Dedifferentiated amniotic fluid mesenchymal stem cell (primary cell): ENCODE results near the gene STXBP5L.
"Not testable (repeated sequence)": the region's sequence is repeated elsewhere in the genome, so short reads cannot be mapped to it uniquely, and the experiment has no call there.

Source experiments
- DNase-seq: peaks from one replicate; pipeline ENCODE4 v3.0.0-alpha.2; 2016; ENCODE audit errors: extremely low spot score

The STXBP5L gene

GRCh38 chr3:121018917-121019321, 110.9 kb downstream of the STXBP5L start:
- DNase-seq: no peak

DNA sequence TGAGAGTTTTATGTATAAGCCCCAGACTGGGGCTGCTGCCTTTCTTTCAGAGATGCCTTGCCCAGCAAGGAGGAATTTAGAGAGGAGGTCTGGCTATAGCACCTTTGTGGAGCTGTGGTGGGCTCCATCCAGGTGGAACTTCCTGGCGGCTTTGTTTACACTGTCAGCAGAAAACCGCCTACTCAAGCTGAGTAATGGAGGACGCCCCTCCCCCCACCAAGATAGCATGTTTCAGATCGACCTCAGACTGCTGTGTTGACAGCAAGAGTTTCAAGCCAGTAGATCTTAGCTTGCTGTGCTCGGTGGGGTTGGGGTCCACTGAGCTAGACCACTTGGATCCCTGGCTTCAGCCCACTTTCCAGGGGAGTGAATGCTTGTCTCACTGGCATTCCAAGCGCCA, 155.6 kb downstream of the STXBP5L start:
- DNase-seq: no peak

DNA sequence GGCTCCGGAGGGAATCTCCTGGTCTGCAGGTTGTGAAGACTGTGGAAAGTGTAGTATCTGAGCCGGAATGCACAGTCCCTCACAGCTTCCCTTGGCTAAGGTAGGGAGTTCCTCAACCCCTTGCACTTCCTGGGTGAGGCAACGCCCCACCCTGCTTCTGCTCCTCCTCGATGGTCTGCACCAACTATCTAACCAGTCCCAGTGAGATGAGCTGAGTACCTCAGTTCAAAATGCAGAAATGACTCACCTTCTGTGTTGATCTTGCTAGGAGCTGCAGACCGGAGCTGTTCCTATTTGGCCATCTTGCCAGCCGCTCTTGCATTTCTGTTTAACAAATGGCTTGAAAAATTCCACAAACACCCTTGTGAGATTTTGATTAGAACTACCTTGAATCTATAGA, 156.1 kb downstream of the STXBP5L start:
- DNase-seq: no peak

DNA sequence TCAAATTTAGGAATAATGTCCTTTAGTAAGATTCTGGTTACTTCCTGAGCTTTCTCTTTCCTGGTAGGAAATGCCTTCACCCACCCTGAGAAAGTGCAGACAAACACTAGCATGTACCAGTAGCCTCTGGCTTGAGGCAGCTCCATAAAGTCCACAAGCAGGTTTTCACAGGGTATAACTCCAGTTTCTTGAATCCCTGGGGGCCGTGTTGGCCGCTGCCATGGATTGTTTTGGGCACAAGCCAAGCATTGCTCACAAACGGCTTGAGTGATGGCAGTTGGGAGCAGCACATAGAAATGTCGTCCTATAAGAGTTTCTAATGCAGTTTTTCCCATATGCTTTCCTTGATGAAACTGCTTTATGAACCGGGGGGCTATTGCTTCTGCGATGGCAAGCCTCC, 164.1 kb downstream of the STXBP5L start:
- DNase-seq: no peak

- DNase-seq: no peak
Observed at GRCh38 chr3:121073011-121073410, 165.0 kb downstream of the STXBP5L start.

DNA sequence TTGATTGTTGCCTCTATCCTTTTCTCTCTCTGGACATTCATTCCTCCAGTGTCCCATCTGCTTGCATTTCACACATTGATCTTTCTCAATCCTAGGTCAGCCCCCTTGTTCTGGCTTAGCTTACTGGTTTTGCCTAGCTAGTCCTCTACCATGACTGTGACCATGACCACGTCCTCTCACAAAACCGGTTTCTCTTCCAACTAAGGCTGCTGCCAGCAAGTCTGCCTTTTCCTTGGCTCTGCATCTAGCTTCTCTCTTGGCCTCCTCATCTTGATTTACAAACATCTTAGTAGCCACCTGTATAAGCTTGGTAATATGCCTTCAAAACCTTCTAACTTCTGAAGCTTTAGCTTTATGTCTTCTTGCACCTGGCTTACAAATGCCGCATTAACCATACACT, 167.2 kb downstream of the STXBP5L start:
- no peak for DNase-seq

DNA sequence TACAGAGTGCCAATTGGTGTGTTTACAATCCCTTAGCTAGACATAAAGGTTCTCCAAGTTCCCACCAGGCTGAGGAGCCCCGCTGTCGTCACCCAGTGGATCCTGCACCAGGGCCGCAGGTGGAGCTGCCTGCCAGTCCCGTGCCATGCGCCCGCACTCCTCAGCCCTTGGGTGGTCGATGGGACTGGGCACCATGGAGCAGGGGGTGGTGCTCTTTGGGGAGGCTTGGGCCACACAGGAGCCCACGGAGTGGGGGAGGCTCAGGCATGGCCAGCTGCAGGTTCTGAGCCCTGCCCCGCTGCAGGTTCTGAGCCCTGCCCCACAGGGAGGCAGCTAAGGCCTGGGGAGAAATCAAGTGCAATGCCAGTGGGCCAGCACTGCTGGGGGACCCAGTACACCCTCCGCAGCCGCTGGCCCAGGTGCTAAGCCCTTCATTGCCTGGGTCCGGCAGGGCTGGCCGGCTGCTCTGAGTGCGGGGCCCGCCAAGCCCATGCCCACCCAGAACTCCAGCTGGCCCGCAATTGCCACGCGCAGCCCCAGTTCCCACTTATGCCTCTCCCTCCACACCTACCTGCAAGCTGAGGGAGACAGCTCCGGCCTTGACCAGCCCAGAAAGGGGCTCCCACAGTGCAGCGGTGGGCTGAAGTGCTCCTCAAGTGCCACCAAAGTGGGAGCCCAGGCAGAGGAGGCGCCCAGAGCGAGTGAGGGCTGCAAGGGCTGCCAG, 170.5 kb downstream of the STXBP5L start:
- DNase-seq: not testable (repeated sequence)

DNA sequence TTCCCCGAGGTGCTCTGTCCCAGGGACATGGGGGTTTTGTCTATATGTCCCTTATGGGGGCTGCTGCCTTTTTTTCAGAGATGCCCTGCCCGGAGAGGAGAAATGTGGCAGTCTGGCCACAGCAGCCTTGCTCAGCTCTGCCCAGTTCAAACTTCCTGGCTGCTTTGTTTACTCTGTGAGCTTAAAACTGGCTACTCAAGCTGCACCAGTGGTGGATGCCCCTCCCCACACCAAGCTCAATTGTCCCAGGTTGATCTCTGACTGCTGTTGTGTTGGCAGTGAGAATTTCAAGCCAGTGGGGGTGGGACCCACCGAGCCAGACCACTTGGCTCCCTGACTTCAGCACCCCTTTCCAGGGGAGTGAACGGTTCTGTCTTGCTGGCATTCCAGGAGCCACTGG, 188.9 kb downstream of the STXBP5L start:
- no peak for DNase-seq

DNA sequence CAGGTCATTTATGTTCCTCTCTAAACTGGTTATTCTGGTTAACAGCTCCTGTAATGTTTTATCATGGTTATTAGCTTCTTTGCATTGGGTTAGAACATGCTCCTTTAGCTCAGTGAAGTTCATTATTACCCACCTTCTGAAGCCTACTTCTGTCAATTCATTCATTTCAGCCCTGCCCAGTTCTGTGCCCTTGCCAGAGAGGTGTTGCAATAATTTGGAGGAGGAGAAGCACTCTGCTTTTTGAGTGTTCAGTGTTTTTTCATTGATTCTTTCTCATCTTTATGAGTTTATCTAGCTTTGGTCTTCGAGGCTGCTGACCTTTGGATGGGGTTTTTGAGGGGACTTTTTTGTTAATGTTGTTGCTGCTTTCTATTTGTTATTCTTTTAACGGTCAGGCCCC, 203.1 kb downstream of the STXBP5L start:
- not testable (repeated sequence) for DNase-seq

GRCh38 chr3:121111914-121112612, 204.1 kb downstream of the STXBP5L start:
- no peak for DNase-seq

DNA sequence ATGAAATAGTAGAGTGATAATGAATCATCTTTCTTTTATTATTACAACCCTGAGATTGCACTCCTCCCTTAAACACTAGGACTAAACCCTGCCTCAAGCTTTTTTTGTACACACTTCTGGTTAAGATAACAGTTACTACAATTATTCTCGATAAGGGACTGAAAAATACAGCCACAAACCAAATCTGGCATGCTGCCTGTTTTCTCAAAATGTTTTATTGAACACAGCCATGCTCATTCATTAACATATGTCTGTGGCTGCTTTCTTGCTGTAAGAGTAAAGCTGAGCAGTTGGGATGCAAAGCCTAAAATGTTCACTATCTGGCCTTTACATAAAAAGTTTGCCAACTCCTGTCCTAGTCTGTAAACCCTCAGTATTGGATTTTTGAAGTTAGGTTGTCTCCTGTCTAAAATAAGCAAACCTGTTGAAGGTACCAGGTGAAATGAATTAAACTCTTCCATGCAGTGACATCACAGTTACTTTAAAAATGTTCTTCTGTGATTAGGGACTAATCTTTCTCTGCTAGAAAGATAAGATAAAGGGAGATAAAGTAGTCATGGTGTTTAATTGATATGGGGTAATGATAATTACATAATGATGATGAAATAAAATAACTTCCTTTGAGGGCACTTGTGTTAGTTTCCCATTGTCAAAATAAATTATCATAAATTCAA, 218.2 kb downstream of the STXBP5L start:
- DNase-seq: no peak

GRCh38 chr3:121126707-121127035, 218.7 kb downstream of the STXBP5L start:
- DNase-seq: no peak

GRCh38 chr3:121152573-121152972, 244.6 kb downstream of the STXBP5L start:
- DNase-seq: no peak

GRCh38 chr3:121153851-121154250, 245.8 kb downstream of the STXBP5L start:
- no peak for DNase-seq

DNA sequence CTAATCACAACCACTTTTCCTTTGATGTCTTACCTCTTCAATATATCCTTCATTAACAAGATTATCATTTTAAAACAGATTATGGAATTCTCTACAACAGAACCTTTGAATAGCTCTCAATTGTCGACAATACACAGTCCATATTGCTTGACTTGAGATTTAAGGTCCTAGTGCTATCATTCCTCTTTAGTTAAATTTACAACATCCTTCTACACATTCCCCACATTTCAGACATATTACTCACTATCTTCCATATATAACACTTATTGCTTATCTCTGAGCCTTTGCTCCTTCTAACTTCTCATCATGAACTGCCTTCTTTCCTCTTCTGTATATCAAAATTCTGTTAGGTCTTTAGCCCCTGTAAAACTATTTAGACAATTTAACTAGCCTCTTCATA, 247.0 kb downstream of the STXBP5L start:
- DNase-seq: no peak

DNA sequence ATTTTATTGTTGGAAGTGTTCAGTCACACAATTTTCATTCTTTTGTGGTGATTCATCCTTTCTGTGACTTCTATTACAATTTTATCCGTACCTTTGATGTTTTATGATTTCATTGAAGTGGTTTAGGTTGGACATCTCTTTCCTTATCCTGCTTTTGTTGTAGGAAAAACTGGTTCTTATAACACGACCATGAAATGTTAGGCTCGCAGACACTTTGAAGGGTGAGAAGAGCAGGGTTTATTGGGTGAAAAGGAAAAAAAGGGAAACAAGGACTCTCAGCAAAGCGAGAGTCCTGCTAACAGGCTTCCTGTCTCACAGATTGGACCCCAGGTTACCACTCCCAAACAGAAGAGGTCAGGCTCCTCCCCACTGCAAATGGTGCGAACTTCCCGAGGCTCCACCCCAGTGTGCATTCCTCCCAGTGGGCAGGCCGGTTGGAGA, 257.4 kb downstream of the STXBP5L start:
- no peak for DNase-seq

DNA sequence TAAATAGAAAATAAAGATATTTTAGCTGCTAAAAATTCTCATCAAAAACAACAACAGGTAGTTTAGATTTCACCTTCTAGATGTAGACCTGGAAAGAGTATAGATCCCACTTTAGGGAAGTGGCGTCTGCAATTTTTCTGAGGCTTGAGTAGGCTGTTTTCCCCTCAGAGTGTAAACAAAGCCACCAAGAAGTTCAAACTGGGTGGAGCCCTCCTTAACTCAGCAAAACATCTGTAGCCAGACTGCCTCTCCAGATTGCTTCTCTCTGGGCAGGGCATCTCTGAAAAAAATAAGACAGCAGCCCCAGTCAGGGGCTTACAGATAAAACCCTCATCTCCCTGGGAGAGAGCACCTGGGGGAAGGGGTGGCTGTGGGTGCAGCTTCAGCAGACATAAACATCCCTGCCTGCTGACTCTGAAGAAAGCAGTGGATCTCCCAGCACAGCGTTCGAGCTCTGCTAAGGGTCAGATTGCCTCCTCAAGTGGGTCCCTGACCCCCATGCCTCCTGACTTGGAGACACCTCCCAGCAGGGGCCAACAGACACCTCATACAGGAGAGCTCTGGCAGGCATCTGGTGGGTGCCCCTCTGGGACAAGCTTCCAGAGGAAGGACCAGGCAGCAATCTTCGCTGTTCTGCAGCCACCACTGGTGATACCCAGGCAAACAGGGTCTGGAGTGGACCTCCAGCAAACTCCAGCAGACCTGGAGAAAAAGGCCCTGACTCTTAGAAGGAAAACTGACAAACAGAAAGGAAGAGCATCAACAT, 259.6 kb downstream of the STXBP5L start:
- DNase-seq: no peak

DNA sequence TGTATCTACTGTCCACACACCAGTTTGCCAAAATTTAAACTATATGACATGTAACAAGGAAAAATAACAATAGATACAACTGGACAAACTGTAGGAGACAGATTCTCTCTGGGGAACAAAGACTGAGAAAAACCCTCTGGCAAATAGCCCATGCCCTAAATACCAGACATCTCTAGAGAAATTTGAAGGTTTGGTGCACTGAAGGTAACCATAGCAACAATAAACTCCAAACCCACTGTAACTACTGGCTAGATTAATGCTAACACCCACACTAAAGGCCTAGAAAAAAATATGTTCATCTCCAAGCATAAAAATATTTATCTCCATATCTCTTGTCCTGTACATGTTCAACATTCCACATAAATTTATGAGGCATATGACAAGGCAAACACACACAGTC, 267.1 kb downstream of the STXBP5L start:
- no peak for DNase-seq

- not testable (repeated sequence) for DNase-seq
Observed at GRCh38 chr3:121190626-121191025, 282.6 kb downstream of the STXBP5L start.

DNA sequence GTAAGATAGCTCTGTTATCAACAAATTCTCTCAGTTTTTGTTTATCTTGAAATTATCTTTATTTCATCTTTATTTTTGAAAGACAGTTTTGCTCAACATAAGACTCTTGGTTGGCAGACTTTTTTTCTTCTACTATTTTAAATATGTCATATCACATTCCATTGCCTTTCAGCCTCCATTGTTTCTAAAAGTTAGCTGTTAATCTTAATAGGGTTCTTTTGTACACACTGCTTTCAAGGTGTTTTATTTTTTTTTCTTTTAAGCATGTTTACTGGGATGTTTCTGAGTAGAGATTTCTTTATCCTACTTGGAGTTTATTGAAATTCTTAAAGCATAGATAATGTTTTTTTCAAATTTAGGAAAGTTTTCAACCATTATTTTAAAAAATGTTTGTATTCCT, 294.6 kb downstream of the STXBP5L start:
- DNase-seq: no peak

DNA sequence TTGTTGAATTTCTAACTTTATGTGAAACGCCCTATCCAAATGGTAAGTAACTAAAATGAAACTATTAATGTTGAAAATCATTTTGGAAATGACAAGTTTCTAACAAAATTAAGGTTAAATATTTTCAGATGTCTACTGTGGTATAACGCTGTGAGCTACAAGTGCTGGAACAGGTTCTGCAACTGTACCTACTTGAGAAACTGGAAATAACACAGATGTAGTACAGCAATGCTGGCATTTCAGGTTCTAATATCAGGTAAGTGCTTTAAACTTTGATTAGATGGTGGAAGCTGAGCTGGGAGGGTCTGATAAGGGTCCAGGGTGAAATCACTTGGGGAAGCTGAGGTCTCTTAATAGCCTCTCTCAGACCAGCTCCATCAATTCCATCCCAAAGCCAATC, 315.1 kb downstream of the STXBP5L start:
- no peak for DNase-seq

GRCh38 chr3:121228971-121229370, 321.0 kb downstream of the STXBP5L start:
- no peak for DNase-seq
